ENCODE measurements around the gene MAFB.

DNA sequence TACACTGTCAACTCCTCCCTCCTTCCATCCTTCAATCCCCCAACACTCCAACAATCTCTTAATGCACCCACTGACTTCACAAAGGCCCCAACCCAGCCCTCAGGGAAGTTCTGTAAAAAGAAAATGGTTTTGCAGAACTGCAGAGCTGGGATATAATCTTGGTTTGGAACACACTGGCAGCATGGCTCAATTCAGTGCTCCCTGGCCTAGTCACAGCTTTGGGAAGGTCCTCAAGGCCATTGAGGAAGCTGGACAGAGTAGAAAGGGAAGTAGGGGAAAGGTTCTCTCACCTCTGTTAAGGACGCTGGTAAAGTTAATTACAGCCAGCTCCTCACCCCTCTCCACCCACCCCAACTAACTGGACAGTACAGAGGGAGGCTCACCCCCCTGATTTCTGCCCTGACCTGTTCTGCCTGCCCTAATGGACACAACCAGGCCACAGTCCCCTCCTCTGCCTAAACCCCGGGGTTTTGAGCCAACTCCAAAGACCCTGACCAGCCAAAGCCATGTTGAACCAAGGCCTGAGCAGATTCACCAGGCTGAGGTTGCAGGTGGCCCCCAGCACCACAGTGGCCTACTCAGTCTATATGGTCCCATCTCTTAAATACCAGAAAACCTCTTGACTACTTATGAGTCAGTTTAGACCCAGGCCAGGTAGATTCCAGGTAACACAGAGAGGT, 49.2 kb downstream of the MAFB start:
- no peak for TF ChIP-seq POLR2AphosphoS5 (IDR thresholded peaks at IDR 0.05)
- TF ChIP-seq POLR2A (IDR thresholded peaks at IDR 0.05) = no peak
